ENCODE data around the gene SMAD3. TPM values are rescaled to one million over a fixed set of nuclear protein-coding genes. Genes with fewer than 3 reads are reported as not detected.

Gene SMAD3
- total and polyA plus RNA-seq, 10 of the 15 experiments (the other 5 are each of a cell fraction or from before 2014, with no cell fraction given): 5.6 to 43.2 (median 16.0) TPM

- TF ChIP-seq, protein P1, sequence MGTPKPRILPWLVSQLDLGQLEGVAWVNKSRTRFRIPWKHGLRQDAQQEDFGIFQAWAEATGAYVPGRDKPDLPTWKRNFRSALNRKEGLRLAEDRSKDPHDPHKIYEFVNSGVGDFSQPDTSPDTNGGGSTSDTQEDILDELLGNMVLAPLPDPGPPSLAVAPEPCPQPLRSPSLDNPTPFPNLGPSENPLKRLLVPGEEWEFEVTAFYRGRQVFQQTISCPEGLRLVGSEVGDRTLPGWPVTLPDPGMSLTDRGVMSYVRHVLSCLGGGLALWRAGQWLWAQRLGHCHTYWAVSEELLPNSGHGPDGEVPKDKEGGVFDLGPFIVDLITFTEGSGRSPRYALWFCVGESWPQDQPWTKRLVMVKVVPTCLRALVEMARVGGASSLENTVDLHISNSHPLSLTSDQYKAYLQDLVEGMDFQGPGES (IDR thresholded peaks at IDR 0.05): no peak
- TF ChIP-seq, protein P2, sequence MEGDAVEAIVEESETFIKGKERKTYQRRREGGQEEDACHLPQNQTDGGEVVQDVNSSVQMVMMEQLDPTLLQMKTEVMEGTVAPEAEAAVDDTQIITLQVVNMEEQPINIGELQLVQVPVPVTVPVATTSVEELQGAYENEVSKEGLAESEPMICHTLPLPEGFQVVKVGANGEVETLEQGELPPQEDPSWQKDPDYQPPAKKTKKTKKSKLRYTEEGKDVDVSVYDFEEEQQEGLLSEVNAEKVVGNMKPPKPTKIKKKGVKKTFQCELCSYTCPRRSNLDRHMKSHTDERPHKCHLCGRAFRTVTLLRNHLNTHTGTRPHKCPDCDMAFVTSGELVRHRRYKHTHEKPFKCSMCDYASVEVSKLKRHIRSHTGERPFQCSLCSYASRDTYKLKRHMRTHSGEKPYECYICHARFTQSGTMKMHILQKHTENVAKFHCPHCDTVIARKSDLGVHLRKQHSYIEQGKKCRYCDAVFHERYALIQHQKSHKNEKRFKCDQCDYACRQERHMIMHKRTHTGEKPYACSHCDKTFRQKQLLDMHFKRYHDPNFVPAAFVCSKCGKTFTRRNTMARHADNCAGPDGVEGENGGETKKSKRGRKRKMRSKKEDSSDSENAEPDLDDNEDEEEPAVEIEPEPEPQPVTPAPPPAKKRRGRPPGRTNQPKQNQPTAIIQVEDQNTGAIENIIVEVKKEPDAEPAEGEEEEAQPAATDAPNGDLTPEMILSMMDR (IDR thresholded peaks at IDR 0.05 in 2 of 3, conservative IDR thresholded peaks at IDR 0.05 in 1 of 3; ENCODE audit: control insufficient read depth in 2 of 3, extremely low read depth in 1 of 3, insufficient read depth in 1 of 3, low read depth in 3 of 3, low read length in 3 of 3): no peak
- no peak for TF ChIP-seq CREB1 (IDR thresholded peaks at IDR 0.05; ENCODE audit: low read depth)
- TF ChIP-seq EGR1 (IDR thresholded peaks at IDR 0.05; ENCODE audit: borderline replicate concordance in 1 of 2, low read depth in 2 of 2, low read length in 2 of 2): peak in 1 of 2 experiments; percentile 31; a peak in 1 of 3 replicates
- TF ChIP-seq KDM1A (IDR thresholded peaks at IDR 0.05; ENCODE audit: borderline replicate concordance): no peak
- TF ChIP-seq, protein P3, sequence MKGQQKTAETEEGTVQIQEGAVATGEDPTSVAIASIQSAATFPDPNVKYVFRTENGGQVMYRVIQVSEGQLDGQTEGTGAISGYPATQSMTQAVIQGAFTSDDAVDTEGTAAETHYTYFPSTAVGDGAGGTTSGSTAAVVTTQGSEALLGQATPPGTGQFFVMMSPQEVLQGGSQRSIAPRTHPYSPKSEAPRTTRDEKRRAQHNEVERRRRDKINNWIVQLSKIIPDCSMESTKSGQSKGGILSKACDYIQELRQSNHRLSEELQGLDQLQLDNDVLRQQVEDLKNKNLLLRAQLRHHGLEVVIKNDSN (IDR thresholded peaks at IDR 0.05; ENCODE audit: borderline replicate concordance, extremely low read length, insufficient read depth, low read depth, low read length): no peak
- TF ChIP-seq, protein P4, sequence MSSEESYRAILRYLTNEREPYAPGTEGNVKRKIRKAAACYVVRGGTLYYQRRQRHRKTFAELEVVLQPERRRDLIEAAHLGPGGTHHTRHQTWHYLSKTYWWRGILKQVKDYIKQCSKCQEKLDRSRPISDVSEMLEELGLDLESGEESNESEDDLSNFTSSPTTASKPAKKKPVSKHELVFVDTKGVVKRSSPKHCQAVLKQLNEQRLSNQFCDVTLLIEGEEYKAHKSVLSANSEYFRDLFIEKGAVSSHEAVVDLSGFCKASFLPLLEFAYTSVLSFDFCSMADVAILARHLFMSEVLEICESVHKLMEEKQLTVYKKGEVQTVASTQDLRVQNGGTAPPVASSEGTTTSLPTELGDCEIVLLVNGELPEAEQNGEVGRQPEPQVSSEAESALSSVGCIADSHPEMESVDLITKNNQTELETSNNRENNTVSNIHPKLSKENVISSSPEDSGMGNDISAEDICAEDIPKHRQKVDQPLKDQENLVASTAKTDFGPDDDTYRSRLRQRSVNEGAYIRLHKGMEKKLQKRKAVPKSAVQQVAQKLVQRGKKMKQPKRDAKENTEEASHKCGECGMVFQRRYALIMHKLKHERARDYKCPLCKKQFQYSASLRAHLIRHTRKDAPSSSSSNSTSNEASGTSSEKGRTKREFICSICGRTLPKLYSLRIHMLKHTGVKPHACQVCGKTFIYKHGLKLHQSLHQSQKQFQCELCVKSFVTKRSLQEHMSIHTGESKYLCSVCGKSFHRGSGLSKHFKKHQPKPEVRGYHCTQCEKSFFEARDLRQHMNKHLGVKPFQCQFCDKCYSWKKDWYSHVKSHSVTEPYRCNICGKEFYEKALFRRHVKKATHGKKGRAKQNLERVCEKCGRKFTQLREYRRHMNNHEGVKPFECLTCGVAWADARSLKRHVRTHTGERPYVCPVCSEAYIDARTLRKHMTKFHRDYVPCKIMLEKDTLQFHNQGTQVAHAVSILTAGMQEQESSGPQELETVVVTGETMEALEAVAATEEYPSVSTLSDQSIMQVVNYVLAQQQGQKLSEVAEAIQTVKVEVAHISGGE (CRISPR knock-in tag; IDR thresholded peaks at IDR 0.05): no peak
- TF ChIP-seq POU2F2 (IDR thresholded peaks at IDR 0.05; ENCODE audit: borderline replicate concordance, low read depth, low read length): peak; percentile 86
- peak in 1 of 2 experiments; percentile 37; a peak in 1 of 4 replicates for TF ChIP-seq SRF (IDR thresholded peaks at IDR 0.05; ENCODE audit: low read depth in 2 of 2, low read length in 2 of 2)
- no peak for TF ChIP-seq ZNF622 (IDR thresholded peaks at IDR 0.05)
- peak; percentile 74; the same call in 1 of the 2 replicates for TF ChIP-seq ZSCAN29 (IDR thresholded peaks at IDR 0.05)
- peak; percentile 76 for TF ChIP-seq MEF2B (IDR thresholded peaks at IDR 0.05; ENCODE audit: partially characterized antibody, poor library complexity, severe bottlenecking)
- TF ChIP-seq SIX5 (IDR thresholded peaks at IDR 0.05; ENCODE audit: low read depth, low read length, severe bottlenecking): no peak
- TF ChIP-seq BCLAF1 (IDR thresholded peaks at IDR 0.05): no peak
- no peak for TF ChIP-seq EZH2 (IDR thresholded peaks at IDR 0.05; ENCODE audit: borderline replicate concordance, control insufficient read depth, low read depth, low read length)
- TF ChIP-seq JUND (IDR thresholded peaks at IDR 0.05; ENCODE audit: low read depth, low read length): 0 out of 2 replicates have a peak, but pooled peaks have one; percentile 52
- TF ChIP-seq LARP7 (IDR thresholded peaks at IDR 0.05): no peak
Measured at GRCh38 chr15:67091071-67091979, 25.9 kb downstream of the SMAD3 start (continued).
